C1 segment of cervical spinal cord (tissue), 14 donors: ENCODE data around the gene HNF1B.
A peak's percentile ranks its signal among the peaks of the same experiment; 100 is the strongest.
"Not testable (repeated sequence)": the region's sequence is repeated elsewhere in the genome, so short reads cannot be mapped to it uniquely, and the experiment has no call there.

ENCODE experiments used
- DNase-seq, 14 donors: peaks; one replicate each; lab custom pipeline; 2025; lab: John Stamatoyannopoulos, UW

The HNF1B gene

DNA sequence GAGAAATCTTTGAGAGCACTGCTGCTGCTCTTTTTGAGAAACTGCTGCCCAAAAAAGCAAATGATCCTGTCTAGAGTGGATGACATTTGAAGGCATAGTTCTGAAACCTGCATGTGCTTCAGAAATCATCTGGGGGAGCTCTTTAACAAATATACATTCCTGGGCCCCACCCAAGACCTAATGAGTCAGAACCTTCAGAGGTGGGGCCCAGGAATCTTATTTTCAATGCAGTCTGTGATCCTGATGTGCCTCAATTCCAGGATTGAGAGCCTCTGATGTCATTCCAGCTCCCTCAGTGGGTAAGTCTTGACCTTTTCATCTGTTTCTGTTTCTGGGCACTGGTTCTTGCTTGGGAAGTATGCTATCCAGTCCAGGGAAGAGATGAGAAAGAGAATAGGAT, 42.3 kb downstream of the HNF1B start:
- DNase-seq, result no peak

GRCh38 chr17:37701496-37701898, 43.4 kb downstream of the HNF1B start:
- DNase-seq, result peak in 2 of 14 donors; percentile 0 to 10

- DNase-seq, result no peak
Measured at GRCh38 chr17:37700881-37701280, 44.0 kb downstream of the HNF1B start.

DNA sequence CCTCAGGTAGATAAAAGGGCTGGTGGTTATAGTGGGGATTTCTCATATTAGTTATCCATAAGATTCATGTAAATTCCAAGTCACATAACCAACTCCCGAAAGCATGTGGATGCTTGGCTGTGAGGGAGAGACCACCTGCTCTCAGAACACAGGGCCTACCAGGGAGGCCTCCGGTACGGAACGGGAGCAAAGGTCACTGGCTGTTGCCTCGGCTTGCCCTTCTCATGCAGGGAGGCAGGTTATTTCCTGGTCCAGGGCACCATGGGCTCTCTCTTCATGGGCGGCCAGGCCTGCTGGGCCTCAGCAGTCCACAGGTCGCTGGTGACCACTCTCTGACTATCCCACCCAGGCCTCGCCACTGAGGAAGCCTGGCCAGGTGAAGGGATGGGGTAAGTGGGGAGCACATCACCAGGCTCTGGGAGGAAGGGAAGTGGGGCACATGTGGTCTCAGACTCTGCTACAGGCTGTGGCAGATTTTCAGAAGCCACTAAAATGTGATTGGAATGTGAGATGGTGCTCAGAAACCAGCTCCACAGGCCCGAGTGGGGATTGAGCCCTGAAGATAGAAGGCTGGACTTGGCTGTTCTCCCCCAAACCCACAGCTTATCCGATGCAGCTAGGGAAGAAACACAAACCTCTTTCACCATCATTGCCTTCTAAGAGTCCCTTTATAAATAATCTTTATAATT, 45.4 kb downstream of the HNF1B start:
- no peak for DNase-seq

DNA sequence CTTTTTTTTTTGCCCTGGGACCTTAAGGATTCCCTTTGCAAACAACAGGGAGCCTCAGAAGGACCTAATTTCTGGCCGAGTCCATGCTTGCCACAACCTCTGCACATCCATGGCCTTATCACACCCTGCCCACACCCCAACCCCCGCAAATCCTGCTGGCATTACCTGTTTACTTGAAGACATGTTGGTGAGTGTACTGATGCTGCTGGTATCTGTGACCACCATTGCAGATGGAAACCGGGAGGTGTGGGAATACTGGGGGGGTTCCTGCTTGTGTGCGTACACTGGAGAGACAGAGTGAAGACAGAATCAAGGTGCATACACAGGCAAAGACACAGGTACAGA, 46.0 kb downstream of the HNF1B start:
- DNase-seq, result no peak

DNA sequence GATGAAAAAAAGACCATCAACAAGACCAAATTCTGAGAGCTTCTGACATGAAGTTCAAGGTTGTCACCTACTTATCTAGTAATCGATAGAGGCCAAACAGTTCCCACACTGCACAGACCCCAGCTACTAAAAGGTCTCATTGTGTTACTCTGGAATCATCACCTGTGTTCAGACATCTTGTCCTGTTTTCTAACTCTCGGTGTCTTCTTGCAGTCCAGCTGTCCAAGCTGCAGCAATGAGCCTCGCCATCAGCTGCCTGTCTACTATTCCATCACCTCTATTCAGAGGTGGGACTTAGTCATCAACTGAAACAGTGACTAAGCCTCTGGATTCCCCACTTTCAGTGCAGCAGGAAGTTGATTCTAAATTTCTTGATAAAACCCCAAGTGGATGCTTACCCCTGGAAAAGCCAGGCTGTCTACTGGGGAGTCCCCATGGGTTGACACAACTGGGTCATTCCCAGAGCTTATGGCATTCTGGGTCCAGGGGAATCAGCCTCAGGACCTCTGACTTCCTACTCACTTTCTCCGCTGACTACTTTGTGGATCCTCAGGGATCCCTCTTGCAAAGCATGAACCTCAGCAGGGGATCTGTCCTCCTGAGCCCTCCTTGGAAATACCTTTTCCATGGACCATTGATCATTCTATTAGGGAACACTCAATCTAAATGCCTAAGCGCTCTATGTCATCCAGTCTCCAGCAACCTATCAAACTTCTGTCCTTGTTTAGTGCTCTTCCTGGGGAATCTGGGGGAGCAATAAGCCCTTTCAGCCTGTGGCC, 46.5 kb downstream of the HNF1B start:
- no peak for DNase-seq

DNA sequence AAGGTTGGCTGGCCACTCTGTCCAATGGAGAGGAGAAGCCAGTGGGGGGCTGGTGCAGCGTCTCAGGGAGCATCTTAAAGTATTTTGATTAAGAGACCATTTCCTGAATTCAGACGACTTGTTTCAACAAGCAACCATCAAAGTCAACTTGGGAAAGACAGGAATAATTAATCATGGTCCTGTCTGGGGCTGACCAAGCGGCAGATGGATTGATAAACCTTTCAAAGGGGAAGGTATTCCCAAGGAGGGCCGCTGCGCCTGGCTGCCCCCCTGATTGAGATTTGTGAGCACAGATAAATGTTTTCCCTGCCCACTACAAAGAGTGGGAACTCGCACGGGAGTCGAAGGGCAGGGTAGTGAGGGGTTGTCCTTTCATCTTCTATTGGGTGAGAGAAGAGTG, 47.5 kb downstream of the HNF1B start:
- DNase-seq, result no peak

DNA sequence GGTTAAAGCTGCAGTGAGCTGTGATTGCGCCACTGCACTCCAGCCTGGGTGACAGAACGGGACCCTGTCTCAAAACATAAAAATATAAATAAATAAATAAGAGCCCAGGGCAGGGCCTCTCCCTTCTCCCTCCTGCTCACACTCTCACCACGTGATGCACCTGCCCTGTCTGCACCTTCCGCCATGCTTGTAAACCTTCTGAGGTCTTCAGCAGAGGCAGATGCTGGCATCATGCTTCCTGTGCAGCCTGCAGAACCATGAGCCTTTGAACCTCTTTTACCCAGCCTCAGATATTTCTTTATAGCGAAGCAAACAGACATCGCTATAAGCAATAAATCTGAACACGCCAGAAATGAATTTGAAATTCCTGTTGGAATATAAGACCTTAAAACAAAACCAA, 48.5 kb downstream of the HNF1B start:
- DNase-seq, result no peak

GRCh38 chr17:37695726-37696125, 49.1 kb downstream of the HNF1B start:
- no peak for DNase-seq

GRCh38 chr17:37694734-37695133, 50.1 kb downstream of the HNF1B start:
- no peak for DNase-seq

DNA sequence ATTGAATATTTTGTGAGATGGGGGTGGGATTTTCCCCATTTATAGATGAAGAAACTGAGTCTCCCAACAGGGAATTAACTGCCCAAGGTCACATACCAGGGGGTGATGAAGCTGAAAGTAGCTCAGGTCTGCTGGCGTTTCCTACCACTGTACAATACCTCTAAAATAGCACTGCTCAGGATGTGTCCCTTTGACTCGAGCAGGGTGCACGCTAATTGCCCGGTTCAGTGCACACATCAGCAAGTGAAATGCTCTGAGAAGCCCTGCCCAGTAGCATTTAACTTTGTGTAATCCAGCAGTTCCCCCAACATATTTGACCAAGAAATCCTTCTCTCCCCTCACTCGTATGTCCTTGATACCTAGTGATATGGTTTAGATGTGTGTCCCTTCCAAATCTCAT, 51.5 kb downstream of the HNF1B start:
- DNase-seq, result no peak

DNA sequence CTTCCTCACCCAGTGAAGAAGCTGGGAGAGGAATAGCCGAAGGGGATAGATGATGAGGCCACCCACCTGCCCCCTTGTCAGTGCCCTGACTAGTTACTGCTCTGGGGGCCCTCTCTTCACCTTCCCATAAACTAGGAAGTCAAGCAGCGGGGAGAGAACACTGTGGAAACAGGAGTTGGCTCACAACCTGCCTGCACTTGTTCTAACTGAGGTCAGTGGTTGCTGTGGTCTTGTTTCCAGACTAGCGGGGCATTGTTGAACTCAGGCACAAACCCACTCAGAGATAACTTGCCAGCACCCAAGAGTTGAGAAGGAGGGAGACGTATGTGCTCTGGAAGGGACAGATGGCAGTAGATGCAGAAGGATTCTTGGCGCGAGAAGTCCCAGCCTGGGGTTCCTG, 53.1 kb downstream of the HNF1B start:
- DNase-seq, result no peak

- no peak for DNase-seq
Measured at GRCh38 chr17:37689317-37689716, 55.5 kb downstream of the HNF1B start.

DNA sequence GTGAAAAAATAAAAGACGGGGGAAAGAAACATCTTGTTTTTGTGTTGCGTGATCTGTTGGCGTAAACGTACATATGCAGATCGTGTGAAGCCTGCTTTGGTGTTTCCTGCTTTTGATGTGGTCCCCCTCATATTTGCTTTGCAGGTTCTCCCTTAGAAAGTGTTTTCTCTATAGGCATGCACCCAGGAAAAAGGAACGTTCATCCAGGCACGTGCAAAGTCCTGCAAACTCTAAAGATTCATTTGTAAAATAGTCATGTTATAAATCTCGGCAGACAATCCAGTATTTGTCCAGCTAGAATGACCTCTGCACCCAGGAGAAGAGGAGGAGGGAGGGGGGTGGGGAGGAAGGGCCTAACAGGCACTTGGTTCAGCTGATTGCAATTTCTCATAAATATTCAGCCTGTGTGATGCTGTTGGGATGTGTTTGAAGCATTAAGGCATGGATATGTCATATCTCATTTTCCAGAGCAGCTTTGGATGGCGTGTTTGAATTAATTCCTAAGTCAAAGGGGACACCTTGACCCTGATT, 61.3 kb downstream of the HNF1B start:
- DNase-seq, result no peak

GRCh38 chr17:37682007-37682406, 62.9 kb downstream of the HNF1B start:
- no peak for DNase-seq

GRCh38 chr17:37679995-37680394, 64.9 kb downstream of the HNF1B start:
- not testable (repeated sequence) for DNase-seq

- no peak for DNase-seq
Measured at GRCh38 chr17:37678036-37678435, 66.8 kb downstream of the HNF1B start.

DNA sequence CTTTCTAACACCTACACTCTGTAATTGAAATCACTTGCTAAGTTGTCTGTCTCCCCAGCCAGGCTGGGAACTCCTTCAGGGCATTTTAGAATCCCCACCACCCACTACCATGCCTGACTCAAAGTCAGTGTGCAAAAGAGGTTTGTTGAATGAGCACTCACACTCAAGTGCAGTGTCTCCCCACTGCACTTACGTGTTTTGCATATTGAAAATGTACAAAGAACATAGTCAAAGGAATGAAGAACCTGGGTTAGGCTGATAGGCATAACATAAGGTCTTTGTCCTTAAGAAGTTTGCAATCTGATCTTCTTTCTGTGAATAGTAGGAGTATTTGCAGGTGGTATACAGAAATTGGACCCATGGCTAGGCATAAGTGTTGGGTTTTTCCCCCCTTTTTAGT, 67.8 kb downstream of the HNF1B start:
- no peak for DNase-seq

DNA sequence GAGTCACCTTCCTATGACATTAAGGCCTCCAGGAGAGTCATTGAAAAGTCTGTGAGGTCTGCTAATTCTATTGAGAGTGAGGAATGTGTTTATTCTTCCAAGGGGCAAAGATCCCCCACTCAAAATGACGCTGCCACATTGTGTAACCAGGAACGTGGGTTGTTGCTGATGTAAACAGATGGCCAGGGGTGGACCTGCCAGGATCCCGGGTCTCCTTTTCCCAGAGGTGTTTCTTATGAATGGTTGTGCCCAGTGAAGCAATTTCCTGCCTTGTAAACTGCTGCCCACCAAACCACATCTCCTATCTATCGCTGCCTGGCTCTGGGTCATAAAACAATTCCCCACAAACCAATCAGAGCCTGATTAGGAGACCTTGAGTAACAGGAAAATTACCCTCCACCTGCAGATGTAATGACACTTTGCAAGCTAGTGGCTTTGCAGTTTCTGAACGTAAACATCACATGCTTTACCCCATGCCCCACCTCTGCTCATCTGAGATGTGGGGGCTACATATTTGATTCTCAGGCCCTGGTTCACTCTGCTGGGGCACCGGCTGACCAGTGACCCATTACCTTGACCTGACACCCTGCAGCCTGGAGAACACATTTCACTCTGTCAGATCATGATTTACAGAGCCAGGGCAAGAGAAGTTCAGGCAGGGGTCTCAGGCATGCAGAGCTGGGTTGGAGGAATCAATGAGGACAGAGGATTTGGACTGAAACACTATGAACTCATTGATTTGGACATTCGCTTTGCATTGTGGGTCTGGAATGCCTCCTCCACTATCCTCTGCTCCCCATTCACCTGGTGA, 68.5 kb downstream of the HNF1B start:
- no peak for DNase-seq

- DNase-seq, result no peak
Measured at GRCh38 chr17:37674511-37674910, 70.3 kb downstream of the HNF1B start.

- DNase-seq, result no peak
Measured at GRCh38 chr17:37673386-37673785, 71.5 kb downstream of the HNF1B start.

DNA sequence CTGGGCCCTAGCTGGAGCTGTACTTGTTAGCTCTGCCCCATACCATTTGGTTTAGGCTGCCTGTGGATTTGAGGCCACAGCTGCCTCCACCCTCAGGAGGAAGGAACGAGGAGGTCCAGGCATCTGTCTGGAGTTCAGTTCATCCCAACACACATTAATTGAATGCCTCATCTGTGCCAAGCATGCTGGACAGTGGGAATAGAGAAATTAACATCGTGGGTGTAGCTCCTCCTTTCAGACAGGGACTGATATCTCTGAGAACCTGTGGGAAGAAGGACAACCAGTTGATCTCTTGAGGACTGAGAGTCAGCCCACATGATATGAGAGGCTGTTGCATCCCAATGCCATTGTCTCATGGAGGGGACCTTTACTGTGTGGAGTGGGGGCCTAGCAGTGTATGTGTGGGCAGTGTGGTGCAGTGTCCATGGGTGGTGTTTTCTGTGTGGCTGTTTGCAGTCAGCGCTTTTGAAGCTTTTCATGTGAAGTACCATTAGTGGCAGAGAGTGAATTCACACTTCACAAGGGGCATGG, 72.2 kb downstream of the HNF1B start:
- no peak for DNase-seq
